ENCODE results near the gene CTNNA3. TPM values are rescaled to one million over a fixed set of nuclear protein-coding genes. Genes with fewer than 3 reads are reported as not detected.

The CTNNA3 gene
- total and polyA plus RNA-seq, 4 donors, result 0.16 to 2.4 (median 1.4) TPM

DNA sequence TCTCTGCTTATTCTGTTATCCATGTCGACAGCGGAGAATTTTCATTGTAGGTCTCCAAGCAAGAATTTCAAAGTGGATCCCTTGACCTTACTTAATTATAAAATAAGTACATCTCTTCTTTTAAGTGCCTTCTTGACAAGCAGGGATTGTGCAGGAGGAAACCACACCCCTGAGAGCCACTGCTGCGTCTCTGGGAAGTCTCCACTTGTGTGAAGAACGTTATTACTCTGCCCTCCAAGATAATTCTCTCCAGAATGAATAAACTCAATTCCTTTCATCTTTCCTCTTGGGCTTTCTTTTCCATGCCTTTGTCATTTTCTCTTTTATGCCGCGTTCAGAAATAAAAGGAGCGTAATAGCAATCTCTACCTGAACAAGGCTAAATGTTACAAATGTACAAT lies 1801.0 kb downstream of the CTNNA3 start:
- Histone ChIP-seq H3K27ac (ENCODE audit: low read depth in 1 of 2, low read length in 2 of 2) (no peak overlapping the region), H3K36me3 (ENCODE audit: control insufficient read depth in 4 of 4, insufficient read depth in 3 of 4, low read depth in 1 of 4, low read length in 3 of 4) (no peaks in the 10 kb centered on the region), H3K9ac (ENCODE audit: low read depth in 1 of 2, low read length in 2 of 2) (no peak overlapping the region), H3K9me3 (ENCODE audit: control insufficient read depth in 4 of 4, low read length in 3 of 4) (no peaks in the 10 kb centered on the region), H3K4me3 (ENCODE audit: low read depth in 1 of 3, low read length in 3 of 3) (no peak overlapping the region), H3K4me1 (ENCODE audit: control insufficient read depth in 4 of 4, insufficient read depth in 4 of 4, low read length in 3 of 4) (no peaks in the 10 kb centered on the region), H3K27me3 (ENCODE audit: control insufficient read depth in 4 of 4, insufficient read depth in 4 of 4, low read length in 3 of 4) (no peaks in the 10 kb centered on the region)
- no peak for TF ChIP-seq JUND (IDR thresholded peaks at IDR 0.05)
- no peak for TF ChIP-seq YY1 (IDR thresholded peaks at IDR 0.05)
- no peak for TF ChIP-seq RAD21 (IDR thresholded peaks at IDR 0.05)
- no peak for TF ChIP-seq TAF1 (conservative IDR thresholded peaks at IDR 0.05)
- no peak for TF ChIP-seq CTCF (IDR thresholded peaks at IDR 0.05; ENCODE audit: low read depth, low read length, missing input control)
- TF ChIP-seq, protein P1, sequence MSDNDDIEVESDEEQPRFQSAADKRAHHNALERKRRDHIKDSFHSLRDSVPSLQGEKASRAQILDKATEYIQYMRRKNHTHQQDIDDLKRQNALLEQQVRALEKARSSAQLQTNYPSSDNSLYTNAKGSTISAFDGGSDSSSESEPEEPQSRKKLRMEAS (IDR thresholded peaks at IDR 0.05), result no peak
- TF ChIP-seq GABPA (IDR thresholded peaks at IDR 0.05 in 1 of 2, conservative IDR thresholded peaks at IDR 0.05 in 1 of 2), result no peak
- TF ChIP-seq, protein P2, sequence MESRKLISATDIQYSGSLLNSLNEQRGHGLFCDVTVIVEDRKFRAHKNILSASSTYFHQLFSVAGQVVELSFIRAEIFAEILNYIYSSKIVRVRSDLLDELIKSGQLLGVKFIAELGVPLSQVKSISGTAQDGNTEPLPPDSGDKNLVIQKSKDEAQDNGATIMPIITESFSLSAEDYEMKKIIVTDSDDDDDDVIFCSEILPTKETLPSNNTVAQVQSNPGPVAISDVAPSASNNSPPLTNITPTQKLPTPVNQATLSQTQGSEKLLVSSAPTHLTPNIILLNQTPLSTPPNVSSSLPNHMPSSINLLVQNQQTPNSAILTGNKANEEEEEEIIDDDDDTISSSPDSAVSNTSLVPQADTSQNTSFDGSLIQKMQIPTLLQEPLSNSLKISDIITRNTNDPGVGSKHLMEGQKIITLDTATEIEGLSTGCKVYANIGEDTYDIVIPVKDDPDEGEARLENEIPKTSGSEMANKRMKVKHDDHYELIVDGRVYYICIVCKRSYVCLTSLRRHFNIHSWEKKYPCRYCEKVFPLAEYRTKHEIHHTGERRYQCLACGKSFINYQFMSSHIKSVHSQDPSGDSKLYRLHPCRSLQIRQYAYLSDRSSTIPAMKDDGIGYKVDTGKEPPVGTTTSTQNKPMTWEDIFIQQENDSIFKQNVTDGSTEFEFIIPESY (IDR thresholded peaks at IDR 0.05), result no peak
- no peak for TF ChIP-seq FOXA2 (IDR thresholded peaks at IDR 0.05)
- no peak for TF ChIP-seq HNF4G (IDR thresholded peaks at IDR 0.05)
- no peak for TF ChIP-seq HNF4A (conservative IDR thresholded peaks at IDR 0.05)
- TF ChIP-seq RXRA (IDR thresholded peaks at IDR 0.05), result no peak
- no peak for TF ChIP-seq EGR1 (IDR thresholded peaks at IDR 0.05; ENCODE audit: low read depth in 2 of 2)
- no peak for TF ChIP-seq REST (IDR thresholded peaks at IDR 0.05)
- TF ChIP-seq SP1 (IDR thresholded peaks at IDR 0.05), result no peak
- no peak for TF ChIP-seq FOXA1 (IDR thresholded peaks at IDR 0.05)
- no peak for DNase-seq (ENCODE audit: low spot score)
- 89% methylated on average over 7 of the region's 7 CpGs for WGBS

DNA sequence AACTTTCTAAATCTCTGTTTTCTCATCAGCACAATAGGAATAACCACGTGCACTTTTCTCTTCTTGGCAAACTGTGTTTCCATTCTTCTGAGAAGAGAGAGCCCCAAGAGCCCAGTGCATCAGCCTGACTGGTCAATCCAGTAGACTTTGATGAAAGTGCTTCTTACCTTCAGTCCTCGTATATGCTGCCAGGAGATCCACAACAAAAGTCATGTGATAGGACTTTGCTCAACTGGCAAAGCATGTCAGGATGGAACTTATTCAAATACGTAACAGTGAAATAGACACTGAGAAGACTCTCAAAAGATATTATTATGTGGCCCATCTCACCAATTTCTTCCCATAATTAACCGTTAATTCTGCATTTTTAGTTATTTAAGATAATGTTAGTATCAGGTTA lies 1801.6 kb downstream of the CTNNA3 start:
- TF ChIP-seq FOXA2 (IDR thresholded peaks at IDR 0.05) (no peak), YY1 (IDR thresholded peaks at IDR 0.05) (no peak), RAD21 (IDR thresholded peaks at IDR 0.05) (no peak), HNF4A (conservative IDR thresholded peaks at IDR 0.05) (no peak)
- Histone ChIP-seq H3K27me3 (ENCODE audit: control insufficient read depth in 4 of 4, insufficient read depth in 4 of 4, low read length in 3 of 4) (no peaks in the 10 kb centered on the region), H3K27ac (ENCODE audit: low read depth in 1 of 2, low read length in 2 of 2) (no peak overlapping the region), H3K9ac (ENCODE audit: low read depth in 1 of 2, low read length in 2 of 2) (no peak overlapping the region), H3K9me3 (ENCODE audit: control insufficient read depth in 4 of 4, low read length in 3 of 4) (no peaks in the 10 kb centered on the region), H3K36me3 (ENCODE audit: control insufficient read depth in 4 of 4, insufficient read depth in 3 of 4, low read depth in 1 of 4, low read length in 3 of 4) (no peaks in the 10 kb centered on the region), H3K4me3 (ENCODE audit: low read depth in 1 of 3, low read length in 3 of 3) (no peak overlapping the region), H3K4me1 (ENCODE audit: control insufficient read depth in 4 of 4, insufficient read depth in 4 of 4, low read length in 3 of 4) (no peaks in the 10 kb centered on the region)
- no peak for DNase-seq (ENCODE audit: low spot score)
- 67% methylated on average over 4 of the region's 4 CpGs for WGBS
